Nephron (organoid): ENCODE measurements around the gene KLHL30.

Experiments
- H3K27ac Mint-ChIP-seq, 3 experiments: 2 replicates each; pipeline ENCODE4 v1.8.0; 2020; ENCODE audit warnings: mixed read lengths in 3 of 3, mild to moderate bottlenecking in 2 of 3, moderate library complexity in 1 of 3
- H3K27me3 Mint-ChIP-seq: 2 replicates; pipeline ENCODE4 v1.8.0; 2021; ENCODE audit warnings: low read depth, mild to moderate bottlenecking, moderate library complexity, mixed read lengths
- H3K36me3 Mint-ChIP-seq: 2 replicates; pipeline ENCODE4 v1.8.0; 2020; ENCODE audit warnings: low read depth, mixed read lengths
- H3K4me1 Mint-ChIP-seq: 2 replicates; pipeline ENCODE4 v1.8.0; 2020; ENCODE audit warnings: mixed read lengths
- H3K4me3 Mint-ChIP-seq, 3 experiments: 2 replicates each; pipeline ENCODE4 v1.8.0; 2020; ENCODE audit warnings: mild to moderate bottlenecking in 3 of 3, mixed read lengths in 3 of 3, moderate library complexity in 2 of 3
- H3K9me3 Mint-ChIP-seq: 2 replicates; pipeline ENCODE4 v1.8.0; 2020; ENCODE audit warnings: mixed read lengths
- TF ChIP-seq, protein P1 (sequence below), 3 experiments: fragments of 200-600 bp; sonication (generic); IDR thresholded peaks; one replicate each; pipeline ENCODE4 v1.5.0; 2021; ENCODE audit warnings: antibody characterized with exemption in 3 of 3; ENCODE audit not compliant: unreplicated experiment in 3 of 3

The KLHL30 gene

DNA sequence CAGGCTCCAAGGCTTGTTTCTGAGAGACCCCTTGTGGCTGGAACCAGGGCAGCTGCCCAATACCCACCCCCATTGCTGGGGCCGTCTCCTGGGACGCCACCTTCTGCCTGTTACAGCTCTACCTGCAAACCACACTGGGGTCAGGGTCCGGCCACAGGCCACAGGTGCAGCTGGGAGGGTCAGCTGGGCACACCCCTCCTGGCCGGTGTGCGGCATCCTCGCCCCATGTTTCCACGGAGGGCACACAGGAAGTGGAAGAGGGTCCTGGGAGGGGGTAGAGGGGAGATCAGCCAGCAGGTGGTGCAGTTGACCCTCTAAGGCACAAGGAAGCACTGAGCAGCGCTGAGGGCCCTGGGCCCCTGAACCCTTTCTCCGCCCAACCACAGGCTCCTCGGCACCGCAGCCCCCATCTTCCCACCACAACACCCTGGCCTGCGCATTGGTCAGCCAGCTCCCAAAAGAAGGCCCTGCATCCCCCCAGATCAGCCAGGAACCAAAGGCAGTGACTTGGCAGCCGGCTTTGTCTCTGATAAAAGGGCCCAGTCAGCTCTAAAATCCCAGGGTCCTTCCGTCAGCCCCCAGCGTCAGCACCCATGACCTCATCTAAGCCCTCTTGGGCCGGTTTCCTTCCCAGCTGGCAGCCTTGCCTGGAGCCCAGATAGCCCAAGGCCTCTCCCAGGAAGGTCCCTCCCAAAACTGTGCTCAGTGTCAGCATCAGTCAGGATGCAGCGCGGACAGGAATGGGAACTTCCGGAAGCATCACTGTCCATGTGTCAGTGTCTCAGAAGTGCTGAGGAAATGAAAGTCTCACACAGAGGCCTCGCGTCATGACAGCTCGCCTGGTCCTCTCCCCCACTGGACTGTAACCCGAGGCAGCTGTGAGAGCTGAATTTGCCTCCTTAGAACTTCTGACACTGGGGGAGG is 22.0 kb downstream of the KLHL30 start:
- Mint-ChIP-seq H3K27ac (no peak overlapping the region), H3K4me3 (peak overlapping the region; percentile 14 to 72 (median 44)), H3K9me3 (no peaks in the 10 kb centered on the region), H3K4me1 (peaks cover 16% of the 10 kb centered on the region), H3K36me3 (no peaks in the 10 kb centered on the region), H3K27me3 (peaks cover 53% of the 10 kb centered on the region)
- TF ChIP-seq, protein P1, sequence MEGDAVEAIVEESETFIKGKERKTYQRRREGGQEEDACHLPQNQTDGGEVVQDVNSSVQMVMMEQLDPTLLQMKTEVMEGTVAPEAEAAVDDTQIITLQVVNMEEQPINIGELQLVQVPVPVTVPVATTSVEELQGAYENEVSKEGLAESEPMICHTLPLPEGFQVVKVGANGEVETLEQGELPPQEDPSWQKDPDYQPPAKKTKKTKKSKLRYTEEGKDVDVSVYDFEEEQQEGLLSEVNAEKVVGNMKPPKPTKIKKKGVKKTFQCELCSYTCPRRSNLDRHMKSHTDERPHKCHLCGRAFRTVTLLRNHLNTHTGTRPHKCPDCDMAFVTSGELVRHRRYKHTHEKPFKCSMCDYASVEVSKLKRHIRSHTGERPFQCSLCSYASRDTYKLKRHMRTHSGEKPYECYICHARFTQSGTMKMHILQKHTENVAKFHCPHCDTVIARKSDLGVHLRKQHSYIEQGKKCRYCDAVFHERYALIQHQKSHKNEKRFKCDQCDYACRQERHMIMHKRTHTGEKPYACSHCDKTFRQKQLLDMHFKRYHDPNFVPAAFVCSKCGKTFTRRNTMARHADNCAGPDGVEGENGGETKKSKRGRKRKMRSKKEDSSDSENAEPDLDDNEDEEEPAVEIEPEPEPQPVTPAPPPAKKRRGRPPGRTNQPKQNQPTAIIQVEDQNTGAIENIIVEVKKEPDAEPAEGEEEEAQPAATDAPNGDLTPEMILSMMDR (IDR thresholded peaks at IDR 0.05; ENCODE audit: unreplicated experiment in 3 of 3) = peak in 2 of 3 experiments; percentile 30 to 39

DNA sequence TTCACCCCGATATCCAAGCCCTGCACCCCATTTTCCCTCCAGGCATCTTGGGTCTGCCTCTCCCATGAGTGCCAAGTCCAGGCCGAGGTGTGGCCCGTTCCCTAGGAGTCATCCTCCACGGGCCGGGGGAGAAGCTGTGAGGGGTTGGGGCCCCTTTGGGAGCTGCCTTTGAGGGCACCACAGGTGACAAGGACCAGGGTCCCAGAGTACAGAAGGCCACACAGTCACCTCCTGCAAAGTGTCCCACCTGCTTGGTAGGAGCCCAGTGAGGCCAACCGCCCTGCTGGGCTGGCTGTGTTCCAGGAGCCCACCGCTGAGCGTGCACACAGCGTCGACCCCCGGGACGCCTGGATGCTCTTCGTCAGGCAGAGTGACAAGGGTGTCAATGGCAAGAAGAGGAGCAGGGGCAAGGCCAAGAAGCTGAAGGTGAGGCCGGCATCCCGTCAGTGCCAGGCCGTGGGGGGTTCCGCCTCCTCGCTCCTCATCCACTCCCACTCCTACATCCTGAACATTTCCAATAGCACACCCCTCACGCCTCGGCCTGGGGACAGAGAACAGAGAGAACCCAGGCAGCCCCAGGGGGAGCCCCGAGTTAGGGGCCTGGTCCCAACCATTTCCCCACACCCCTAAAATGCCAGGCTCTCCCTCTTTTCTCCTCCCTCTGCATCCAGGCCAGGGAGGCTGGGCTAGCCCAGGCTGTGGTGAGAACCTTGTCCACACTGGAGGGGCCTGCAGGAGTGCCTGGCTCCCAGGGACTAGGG is 23.0 kb downstream of the KLHL30 start:
- H3K27me3 Mint-ChIP-seq = peaks cover 55% of the 10 kb centered on the region
- H3K36me3 Mint-ChIP-seq = no peaks in the 10 kb centered on the region
- no peak overlapping the region for H3K4me3 Mint-ChIP-seq
- peaks cover 11% of the 10 kb centered on the region for H3K4me1 Mint-ChIP-seq
- H3K9me3 Mint-ChIP-seq = no peaks in the 10 kb centered on the region
- H3K27ac Mint-ChIP-seq = no peak overlapping the region
- TF ChIP-seq, protein P1 (IDR thresholded peaks at IDR 0.05; ENCODE audit: unreplicated experiment in 3 of 3) = no peak

DNA sequence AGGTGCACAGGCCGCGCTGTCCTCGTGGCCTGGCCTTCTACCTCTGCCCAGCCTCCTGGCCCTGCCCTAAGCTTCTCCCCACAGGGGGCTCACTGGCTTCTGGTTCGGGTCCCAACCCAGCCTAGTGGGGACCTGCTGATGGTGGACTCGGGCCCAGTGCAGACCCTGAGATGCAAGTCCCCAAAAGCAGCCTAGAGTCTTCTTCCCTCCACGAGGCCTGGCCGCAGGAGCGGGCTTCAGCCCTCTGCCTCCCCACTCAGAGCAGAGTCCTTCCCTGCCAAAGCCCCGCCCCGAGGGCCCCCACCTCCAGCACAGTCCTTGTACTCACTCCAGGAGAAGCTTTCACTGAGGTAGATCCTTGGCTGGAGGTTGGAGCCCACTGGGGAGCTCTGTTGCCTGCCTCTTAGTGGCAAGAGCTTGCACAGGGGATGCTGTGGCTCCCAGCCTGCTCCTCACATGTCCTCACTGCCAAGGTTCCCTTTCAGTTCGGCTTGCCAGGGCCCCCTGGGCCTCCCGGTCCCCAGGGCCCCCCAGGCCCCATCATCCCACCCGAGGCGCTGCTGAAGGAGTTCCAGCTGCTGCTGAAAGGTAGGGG is 23.9 kb downstream of the KLHL30 start:
- TF ChIP-seq, protein P1 (IDR thresholded peaks at IDR 0.05; ENCODE audit: unreplicated experiment in 3 of 3) = no peak
- H3K27me3 Mint-ChIP-seq = peaks cover 53% of the 10 kb centered on the region

DNA sequence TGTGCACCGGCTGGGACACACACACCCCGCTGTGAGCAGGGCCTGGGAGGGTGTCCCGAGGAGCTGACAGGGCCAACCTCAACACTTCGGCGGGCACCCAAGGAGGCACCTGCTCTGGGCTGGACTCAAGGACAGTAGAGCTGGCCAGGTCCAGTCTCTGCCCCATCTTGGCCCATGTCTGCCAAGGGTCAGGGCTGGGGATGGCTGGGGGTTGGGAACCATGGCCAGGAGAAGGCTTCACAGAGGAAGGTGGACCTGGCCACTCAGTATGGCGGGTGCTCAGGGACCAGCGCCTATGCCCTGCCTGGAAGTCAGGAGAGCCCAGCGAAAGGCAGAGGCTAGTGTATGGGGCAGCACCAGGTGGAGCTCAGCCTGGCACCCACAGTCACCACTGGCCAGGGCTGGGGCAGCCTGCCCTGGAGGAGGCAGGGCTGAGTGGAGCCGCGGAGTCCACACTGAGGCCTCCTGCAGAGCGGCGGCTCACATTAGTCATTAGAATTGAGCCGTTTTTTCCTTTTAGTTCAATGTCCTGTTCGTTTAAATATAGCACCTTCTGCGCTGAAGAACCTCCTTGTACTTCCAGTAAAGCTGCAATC is 24.5 kb downstream of the KLHL30 start:
- Mint-ChIP-seq H3K36me3 (no peaks in the 10 kb centered on the region), H3K4me3 (peak overlapping the region in 1 of 3 experiments; percentile 41), H3K9me3 (no peaks in the 10 kb centered on the region), H3K4me1 (peaks cover 11% of the 10 kb centered on the region), H3K27me3 (peaks cover 53% of the 10 kb centered on the region), H3K27ac (no peak overlapping the region)
- TF ChIP-seq, protein P1 (IDR thresholded peaks at IDR 0.05; ENCODE audit: unreplicated experiment in 3 of 3) = no peak

More for the DNA sequence above, 23.9 kb downstream of the KLHL30 start:
- no peak overlapping the region for H3K4me3 Mint-ChIP-seq
- peaks cover 11% of the 10 kb centered on the region for H3K4me1 Mint-ChIP-seq
- no peaks in the 10 kb centered on the region for H3K36me3 Mint-ChIP-seq
- no peak overlapping the region for H3K27ac Mint-ChIP-seq
- no peaks in the 10 kb centered on the region for H3K9me3 Mint-ChIP-seq

DNA sequence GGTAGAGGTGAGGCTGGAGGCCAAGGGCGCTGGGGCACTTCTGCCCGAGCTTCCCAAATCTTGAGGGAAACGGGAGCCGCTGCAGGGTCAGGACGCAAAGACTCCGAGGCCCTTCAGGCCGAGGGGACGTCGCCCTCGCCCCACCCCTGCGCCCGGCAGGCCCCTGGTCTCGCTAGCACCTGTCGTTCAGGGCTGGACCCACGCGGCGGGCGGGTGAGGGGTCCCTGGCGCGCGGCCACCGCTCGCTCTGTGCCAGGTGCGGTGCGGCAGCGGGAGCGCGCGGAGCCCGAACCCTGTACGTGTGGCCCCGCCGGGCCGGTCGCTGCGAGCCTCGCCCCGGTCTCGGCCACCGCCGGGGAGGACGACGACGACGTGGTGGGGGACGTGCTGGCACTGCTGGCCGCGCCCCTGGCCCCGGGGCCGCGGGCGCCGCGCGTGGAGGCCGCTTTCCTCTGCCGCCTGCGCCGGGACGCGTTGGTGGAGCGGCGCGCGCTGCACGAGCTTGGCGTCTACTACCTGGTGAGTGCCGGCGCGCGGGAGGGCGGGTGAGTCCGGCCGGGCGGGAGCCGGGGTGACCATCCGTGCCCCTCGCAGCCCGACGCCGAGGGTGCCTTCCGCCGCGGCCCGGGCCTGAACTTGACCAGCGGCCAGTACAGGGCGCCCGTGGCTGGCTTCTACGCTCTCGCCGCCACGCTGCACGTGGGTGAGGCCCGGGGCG is 25.2 kb downstream of the KLHL30 start:
- peaks cover 53% of the 10 kb centered on the region for H3K27me3 Mint-ChIP-seq
- TF ChIP-seq, protein P1 (IDR thresholded peaks at IDR 0.05; ENCODE audit: unreplicated experiment in 3 of 3) = no peak
- no peaks in the 10 kb centered on the region for H3K9me3 Mint-ChIP-seq
- H3K4me1 Mint-ChIP-seq = peaks cover 11% of the 10 kb centered on the region
- H3K4me3 Mint-ChIP-seq = peak overlapping the region in 1 of 3 experiments; percentile 41
- H3K36me3 Mint-ChIP-seq = peaks cover 3% of the 10 kb centered on the region
- no peak overlapping the region for H3K27ac Mint-ChIP-seq
